Posterior vena cava (tissue), 2 donors: Measurements from ENCODE around the gene YES1. TPM values are rescaled to one million over a fixed set of nuclear protein-coding genes. Genes with fewer than 3 reads are reported as not detected.
"Not testable (repeated sequence)": the region's sequence is repeated elsewhere in the genome, so short reads cannot be mapped to it uniquely, and the experiment has no call there.

ENCODE experiments used
- DNase-seq: peaks from one replicate; pipeline ENCODE4 v3.0.0-alpha.2; 2020; ENCODE audit warnings: low spot score
- intact Hi-C, 2 donors: fragments of 100-400 bp; cut with DNase I; formaldehyde crosslinking; loops; one replicate each; pipeline versions ENCODE4 v1.14.1 to v1.14.2; 2022 to 2023
- total RNA-seq, 2 donors: library from RNA; stranded (reverse); fragmentation: NEBNext Ultra II Directional; extraction: Animal tissue kit (Norgen Biotek cat#: 25700); gene quantifications; one replicate each; pipeline ENCODE4 v1.2.1, GENCODE V29; 2021
- donor health status: DM: yes; HTN: yes; CAD: no.
- donor health status: DM: yes; HTN: yes; CAD: no.

YES1 gene
- total RNA-seq, 2 donors from 2014 or later: 28.7 to 51.6 TPM

- no peak for DNase-seq
- intact Hi-C loops: no loop called here
Observed at GRCh38 chr18:754656-755055, 57.4 kb downstream of the YES1 start.

GRCh38 chr18:750456-750855 is 61.6 kb downstream of the YES1 start:
- no peak for DNase-seq
- intact Hi-C loops: no loop called here

- intact Hi-C loops: loop anchor here (5.0 kb wide), 1 partner anchor 87 kb away; no protein-coding TSS in a partner anchor
- no peak for DNase-seq
Observed at GRCh38 chr18:744832-745597, 67.0 kb downstream of the YES1 start.

GRCh38 chr18:741931-742512 is 70.0 kb downstream of the YES1 start:
- no peak for DNase-seq
- intact Hi-C loops: loop anchor here in 1 of 2 donors (5.0 kb wide), 1 partner anchor 90 kb away; no protein-coding TSS in a partner anchor

- intact Hi-C loops: no loop called here
- DNase-seq: no peak
Observed at GRCh38 chr18:732371-732770, 79.7 kb downstream of the YES1 start.

- DNase-seq: no peak
- intact Hi-C loops: no loop called here
Observed at GRCh38 chr18:731185-731584, 80.9 kb downstream of the YES1 start.

GRCh38 chr18:730692-731091 is 81.3 kb downstream of the YES1 start:
- DNase-seq: no peak
- intact Hi-C loops: no loop called here

- DNase-seq, intact Hi-C loops: not testable (repeated sequence)
Observed at GRCh38 chr18:730120-730519, 81.9 kb downstream of the YES1 start.

GRCh38 chr18:725646-726045 is 86.4 kb downstream of the YES1 start:
- intact Hi-C loops: no loop called here
- DNase-seq: peak; percentile 64

- intact Hi-C loops: no loop called here
- DNase-seq: no peak
Observed at GRCh38 chr18:723541-724080, 88.4 kb downstream of the YES1 start.

- intact Hi-C loops: no loop called here
- DNase-seq: no peak
Observed at GRCh38 chr18:717003-717402, 95.0 kb downstream of the YES1 start.

- DNase-seq: no peak
- intact Hi-C loops: no loop called here
Observed at GRCh38 chr18:715626-716025, 96.4 kb downstream of the YES1 start.

- intact Hi-C loops: no loop called here
- peak; percentile 76 for DNase-seq
Observed at GRCh38 chr18:713135-713490, 98.9 kb downstream of the YES1 start.

- intact Hi-C loops: no loop called here
- DNase-seq: peak; percentile 95
Observed at GRCh38 chr18:712401-713134, 99.5 kb downstream of the YES1 start, which contains the start of gene ENOSF1. TSS of gene ENOSF1 (minus strand) at chr18:712630. CDS start at chr18:712587, 43 bp downstream.

- intact Hi-C loops: no loop called here
- DNase-seq: peak; percentile 93
Observed at GRCh38 chr18:711657-712400, 100.2 kb downstream of the YES1 start.

- intact Hi-C loops: no loop called here
- DNase-seq: no peak
Observed at GRCh38 chr18:711310-711656, 100.8 kb downstream of the YES1 start.

GRCh38 chr18:710418-711300 is 101.4 kb downstream of the YES1 start:
- DNase-seq: no peak
- intact Hi-C loops: no loop called here

GRCh38 chr18:709771-710170 is 102.3 kb downstream of the YES1 start:
- intact Hi-C loops: no loop called here
- DNase-seq: no peak

GRCh38 chr18:708096-708495 is 103.9 kb downstream of the YES1 start:
- peak; percentile 32 for DNase-seq
- intact Hi-C loops: no loop called here
